ENCODE measurements around the gene PTPDC1.

PTPDC1 gene

GRCh38 chr9:94140791-94141790, 56.8 kb downstream of the PTPDC1 start:
- Histone ChIP-seq H3K9me3 (ENCODE audit: control insufficient read depth, low read length) (no peaks in the 10 kb centered on the region), H3K4me1 (ENCODE audit: control insufficient read depth, insufficient read depth, low read length, poor library complexity, severe bottlenecking) (peaks cover 13% of the 10 kb centered on the region), H3K4me3 (ENCODE audit: extremely low read depth, insufficient read depth, low read length, poor library complexity, severe bottlenecking) (no peak overlapping the region), H3K36me3 (ENCODE audit: control insufficient read depth, insufficient read depth, low read length) (no peaks in the 10 kb centered on the region), H3K27ac (ENCODE audit: low read depth, low read length, severe bottlenecking) (no peak overlapping the region)
- 90 to 92% methylated on average over 11 of the region's 13 CpGs for WGBS, 2 experiments (ENCODE audit: insufficient coverage in 2 of 2)

DNA sequence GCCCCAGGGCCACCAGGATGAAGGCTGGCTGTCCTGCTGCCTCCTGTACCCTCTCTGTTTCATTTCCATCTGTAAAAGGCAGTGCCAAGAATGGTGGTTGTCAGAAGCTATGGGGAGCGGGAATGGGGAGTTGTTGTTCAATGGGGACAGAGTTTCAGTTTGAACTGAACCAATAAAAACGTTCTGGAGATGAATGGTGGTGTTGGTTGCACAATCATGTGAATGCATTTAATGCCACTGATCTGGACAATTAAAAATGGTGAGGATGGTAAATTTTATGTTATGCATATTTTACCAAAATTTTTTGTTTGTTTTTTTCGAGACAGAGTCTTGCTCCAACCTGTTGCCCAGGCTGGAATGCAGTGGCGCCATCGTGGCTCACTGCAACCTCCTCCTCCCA, 58.1 kb downstream of the PTPDC1 start:
- 90 to 96% methylated on average over 5 of the region's 5 CpGs for WGBS, 2 experiments (ENCODE audit: insufficient coverage in 2 of 2)
- no peak overlapping the region for H3K4me3 ChIP-seq (ENCODE audit: extremely low read depth, insufficient read depth, low read length, poor library complexity, severe bottlenecking)

DNA sequence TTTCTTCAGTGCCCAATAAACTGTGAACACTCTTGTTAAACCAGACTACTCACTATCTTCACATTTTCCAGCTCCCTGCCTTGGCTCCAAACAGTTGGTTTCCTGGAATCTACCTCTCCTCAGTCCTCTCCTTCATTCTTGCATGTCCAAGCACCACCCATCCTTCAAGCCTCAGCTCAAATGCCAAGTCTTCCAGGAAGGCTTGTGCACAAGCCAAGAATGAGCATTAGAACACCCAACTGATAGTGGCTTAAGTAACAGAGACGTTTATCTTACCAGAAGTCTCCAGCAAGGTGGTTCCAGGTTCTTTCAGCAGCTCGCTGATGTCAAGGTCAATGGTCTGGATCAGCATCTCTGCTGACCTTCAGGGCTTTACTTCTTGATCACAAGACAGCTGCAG, 60.1 kb downstream of the PTPDC1 start:
- Histone ChIP-seq H3K9me3 (ENCODE audit: control insufficient read depth, low read length) (no peaks in the 10 kb centered on the region), H3K4me1 (ENCODE audit: control insufficient read depth, insufficient read depth, low read length, poor library complexity, severe bottlenecking) (peaks cover 13% of the 10 kb centered on the region)
- 89 to 91% methylated on average over 2 of the region's 2 CpGs for WGBS, 2 experiments (ENCODE audit: insufficient coverage in 2 of 2)

More for the DNA sequence above, 58.1 kb downstream of the PTPDC1 start:
- H3K9me3 ChIP-seq (ENCODE audit: control insufficient read depth, low read length): no peaks in the 10 kb centered on the region
- H3K4me1 ChIP-seq (ENCODE audit: control insufficient read depth, insufficient read depth, low read length, poor library complexity, severe bottlenecking): peaks cover 13% of the 10 kb centered on the region
- no peak overlapping the region for H3K27ac ChIP-seq (ENCODE audit: low read depth, low read length, severe bottlenecking)
- H3K36me3 ChIP-seq (ENCODE audit: control insufficient read depth, insufficient read depth, low read length): no peaks in the 10 kb centered on the region

DNA sequence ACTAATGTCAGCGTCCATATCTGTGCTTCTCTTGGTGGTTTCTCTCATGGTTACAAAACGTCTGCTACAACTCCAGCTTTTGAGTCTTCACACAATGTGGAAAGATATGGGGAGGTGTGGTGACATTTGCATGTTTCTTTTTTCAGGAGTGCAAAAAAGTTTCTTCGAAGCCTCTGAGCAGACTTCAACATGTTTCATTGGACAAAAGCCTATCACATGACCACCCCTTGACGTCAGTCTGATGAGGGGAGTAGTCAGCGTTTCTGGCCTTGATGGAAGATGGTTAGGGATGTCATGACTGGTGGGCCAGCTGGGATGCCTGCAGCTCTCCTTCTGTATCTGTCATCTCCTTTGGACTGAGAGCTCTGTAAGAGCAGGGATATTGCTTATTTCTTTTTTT, 61.4 kb downstream of the PTPDC1 start:
- H3K36me3 ChIP-seq (ENCODE audit: control insufficient read depth, insufficient read depth, low read length): no peaks in the 10 kb centered on the region
- 89 to 93% methylated on average over 3 of the region's 5 CpGs for WGBS, 2 experiments (ENCODE audit: insufficient coverage in 2 of 2)
- H3K4me1 ChIP-seq (ENCODE audit: control insufficient read depth, insufficient read depth, low read length, poor library complexity, severe bottlenecking): peaks cover 9% of the 10 kb centered on the region
- no peak overlapping the region for H3K27ac ChIP-seq (ENCODE audit: low read depth, low read length, severe bottlenecking)
- no peaks in the 10 kb centered on the region for H3K9me3 ChIP-seq (ENCODE audit: control insufficient read depth, low read length)
- H3K4me3 ChIP-seq (ENCODE audit: extremely low read depth, insufficient read depth, low read length, poor library complexity, severe bottlenecking): no peak overlapping the region

More for the DNA sequence above, 60.1 kb downstream of the PTPDC1 start:
- Histone ChIP-seq H3K4me3 (ENCODE audit: extremely low read depth, insufficient read depth, low read length, poor library complexity, severe bottlenecking) (no peak overlapping the region), H3K27ac (ENCODE audit: low read depth, low read length, severe bottlenecking) (no peak overlapping the region), H3K36me3 (ENCODE audit: control insufficient read depth, insufficient read depth, low read length) (no peaks in the 10 kb centered on the region)

DNA sequence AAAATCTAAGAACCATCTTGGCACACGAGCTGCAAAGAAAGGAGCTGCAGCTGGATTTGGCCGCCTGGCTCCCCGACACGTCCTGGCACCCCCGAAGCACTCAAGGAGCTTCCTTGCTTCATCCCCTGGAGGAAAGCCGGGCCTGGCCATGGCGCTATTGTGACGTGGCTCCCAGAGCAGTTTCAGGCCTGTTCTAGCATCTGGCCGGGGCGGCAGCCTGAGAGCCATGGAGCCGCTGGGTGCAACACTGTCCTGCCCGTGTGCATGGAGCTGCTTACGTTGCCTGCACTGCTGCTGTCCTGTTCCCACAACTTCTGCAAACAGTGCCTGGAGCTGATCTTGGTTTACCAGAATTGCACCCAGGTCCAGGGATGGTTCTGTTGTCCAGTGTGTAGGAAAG, 63.5 kb downstream of the PTPDC1 start:
- peaks cover 11% of the 10 kb centered on the region for H3K4me1 ChIP-seq (ENCODE audit: control insufficient read depth, insufficient read depth, low read length, poor library complexity, severe bottlenecking)
- H3K9me3 ChIP-seq (ENCODE audit: control insufficient read depth, low read length): no peaks in the 10 kb centered on the region
- no peaks in the 10 kb centered on the region for H3K36me3 ChIP-seq (ENCODE audit: control insufficient read depth, insufficient read depth, low read length)
- H3K27ac ChIP-seq (ENCODE audit: low read depth, low read length, severe bottlenecking): no peak overlapping the region
- no peak overlapping the region for H3K4me3 ChIP-seq (ENCODE audit: extremely low read depth, insufficient read depth, low read length, poor library complexity, severe bottlenecking)
- WGBS, 2 experiments (ENCODE audit: insufficient coverage in 2 of 2): 86 to 87% methylated on average over 11 to 12 of the region's 13 CpGs

DNA sequence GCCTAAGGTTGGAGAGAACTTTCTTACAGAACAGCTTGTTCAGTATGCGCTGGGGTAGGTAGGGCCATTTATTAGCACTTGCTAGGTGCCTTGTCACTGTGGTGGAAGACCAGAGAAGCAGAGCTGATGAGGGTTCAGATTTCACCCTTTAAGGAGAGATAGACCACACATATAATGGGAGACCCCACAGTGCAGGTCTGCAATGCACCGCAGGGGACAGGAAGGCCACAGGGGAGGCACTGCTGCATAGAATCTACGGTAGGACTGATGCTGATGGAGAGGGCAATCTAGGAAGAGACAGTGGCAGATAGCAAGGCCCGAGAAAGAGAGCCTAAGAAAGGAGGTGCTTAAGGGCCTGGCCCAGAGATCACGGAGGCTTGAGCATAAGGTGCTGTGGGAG, 64.2 kb downstream of the PTPDC1 start:
- Histone ChIP-seq H3K4me1 (ENCODE audit: control insufficient read depth, insufficient read depth, low read length, poor library complexity, severe bottlenecking) (peaks cover 11% of the 10 kb centered on the region), H3K9me3 (ENCODE audit: control insufficient read depth, low read length) (no peaks in the 10 kb centered on the region), H3K27ac (ENCODE audit: low read depth, low read length, severe bottlenecking) (no peak overlapping the region), H3K36me3 (ENCODE audit: control insufficient read depth, insufficient read depth, low read length) (no peaks in the 10 kb centered on the region), H3K4me3 (ENCODE audit: extremely low read depth, insufficient read depth, low read length, poor library complexity, severe bottlenecking) (no peak overlapping the region)
- WGBS, 2 experiments (ENCODE audit: insufficient coverage in 2 of 2): 58 to 71% methylated on average over 4 to 5 of the region's 5 CpGs

GRCh38 chr9:94149696-94150095, 65.4 kb downstream of the PTPDC1 start:
- Histone ChIP-seq H3K36me3 (ENCODE audit: control insufficient read depth, insufficient read depth, low read length) (no peaks in the 10 kb centered on the region), H3K9me3 (ENCODE audit: control insufficient read depth, low read length) (no peaks in the 10 kb centered on the region), H3K4me3 (ENCODE audit: extremely low read depth, insufficient read depth, low read length, poor library complexity, severe bottlenecking) (no peak overlapping the region), H3K4me1 (ENCODE audit: control insufficient read depth, insufficient read depth, low read length, poor library complexity, severe bottlenecking) (peaks cover 11% of the 10 kb centered on the region), H3K27ac (ENCODE audit: low read depth, low read length, severe bottlenecking) (no peak overlapping the region)
- WGBS, 2 experiments (ENCODE audit: insufficient coverage in 2 of 2): 83 to 94% methylated on average over 6 of the region's 6 CpGs

DNA sequence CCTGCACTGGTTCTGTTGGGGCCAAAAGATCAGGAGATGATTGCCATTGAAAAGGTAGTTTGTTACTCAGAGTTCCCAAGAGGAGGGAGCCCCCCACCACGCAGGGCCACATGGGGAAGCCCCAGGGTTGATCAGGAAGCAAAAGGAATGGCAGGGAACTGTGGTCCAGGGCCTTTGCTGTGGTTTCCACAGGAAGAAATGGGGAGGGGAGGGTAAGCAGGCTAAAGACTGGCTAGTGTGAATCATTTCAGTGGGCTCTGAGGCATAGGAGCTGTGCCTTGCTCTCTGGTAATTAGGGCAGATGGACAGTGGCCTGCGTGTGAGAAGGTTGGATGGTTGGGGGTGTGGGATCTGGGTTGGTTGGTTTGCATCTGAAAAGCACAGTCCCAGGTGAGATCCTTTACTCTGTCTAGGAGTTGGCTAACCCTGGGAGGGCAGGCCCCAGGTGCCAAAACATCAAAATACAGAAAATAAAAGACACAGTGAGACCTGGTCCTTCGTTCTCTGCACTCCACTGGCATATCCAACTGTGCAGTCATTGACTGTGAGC, 66.1 kb downstream of the PTPDC1 start:
- H3K9me3 ChIP-seq (ENCODE audit: control insufficient read depth, low read length): no peaks in the 10 kb centered on the region
- H3K36me3 ChIP-seq (ENCODE audit: control insufficient read depth, insufficient read depth, low read length): no peaks in the 10 kb centered on the region
- H3K4me3 ChIP-seq (ENCODE audit: extremely low read depth, insufficient read depth, low read length, poor library complexity, severe bottlenecking): no peak overlapping the region
- H3K27ac ChIP-seq (ENCODE audit: low read depth, low read length, severe bottlenecking): no peak overlapping the region
- peaks cover 11% of the 10 kb centered on the region for H3K4me1 ChIP-seq (ENCODE audit: control insufficient read depth, insufficient read depth, low read length, poor library complexity, severe bottlenecking)
- 70 to 84% methylated on average over 2 to 3 of the region's 3 CpGs for WGBS, 2 experiments (ENCODE audit: insufficient coverage in 2 of 2)

DNA sequence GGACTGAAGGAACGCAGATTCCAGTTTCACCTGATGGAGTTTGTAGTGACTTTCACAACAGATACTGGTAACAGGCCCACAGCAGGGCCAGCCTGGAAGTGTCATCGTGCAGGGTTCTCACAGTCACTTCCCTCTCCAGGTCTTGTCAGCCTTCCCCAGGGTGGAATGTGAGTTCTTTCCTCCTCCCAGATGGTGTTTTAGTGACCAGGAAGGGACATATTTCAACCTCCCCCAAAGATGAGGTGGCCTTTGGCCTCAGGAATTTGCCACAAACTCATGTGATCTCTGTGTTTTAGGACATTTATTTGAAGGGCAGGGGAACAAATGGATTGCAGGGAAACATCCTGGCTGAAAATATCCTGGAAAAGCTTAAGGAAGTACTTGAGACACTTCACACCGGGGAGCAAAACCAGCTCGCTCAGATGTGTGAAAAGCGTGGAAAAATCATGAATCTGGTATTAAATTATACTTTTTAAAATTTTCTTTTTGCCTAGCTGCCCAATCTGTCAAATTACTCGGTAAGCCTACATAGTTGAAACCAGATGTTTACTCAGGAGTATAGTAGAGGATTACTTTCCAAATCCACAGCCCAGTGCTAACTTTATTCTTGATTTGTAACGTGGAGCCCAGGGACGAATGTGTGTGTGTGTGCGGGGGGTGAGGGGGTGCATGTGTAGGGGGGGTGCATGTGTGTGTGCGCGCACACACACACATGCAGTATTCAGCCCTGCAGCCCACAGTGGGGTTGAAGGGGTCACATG, 66.8 kb downstream of the PTPDC1 start:
- WGBS, 2 experiments (ENCODE audit: insufficient coverage in 2 of 2): 79 to 86% methylated on average over 5 of the region's 11 CpGs
- Histone ChIP-seq H3K27ac (ENCODE audit: low read depth, low read length, severe bottlenecking) (no peak overlapping the region), H3K4me1 (ENCODE audit: control insufficient read depth, insufficient read depth, low read length, poor library complexity, severe bottlenecking) (peaks cover 11% of the 10 kb centered on the region), H3K9me3 (ENCODE audit: control insufficient read depth, low read length) (no peaks in the 10 kb centered on the region), H3K36me3 (ENCODE audit: control insufficient read depth, insufficient read depth, low read length) (no peaks in the 10 kb centered on the region), H3K4me3 (ENCODE audit: extremely low read depth, insufficient read depth, low read length, poor library complexity, severe bottlenecking) (no peak overlapping the region)

GRCh38 chr9:94153905-94154304, 69.6 kb downstream of the PTPDC1 start:
- H3K9me3 ChIP-seq (ENCODE audit: control insufficient read depth, low read length): no peaks in the 10 kb centered on the region
- H3K27ac ChIP-seq (ENCODE audit: low read depth, low read length, severe bottlenecking): no peak overlapping the region
- peaks cover 11% of the 10 kb centered on the region for H3K4me1 ChIP-seq (ENCODE audit: control insufficient read depth, insufficient read depth, low read length, poor library complexity, severe bottlenecking)
- 100% methylated on average over 1 of the region's 1 CpG for WGBS, 2 experiments (ENCODE audit: insufficient coverage in 2 of 2)
- H3K36me3 ChIP-seq (ENCODE audit: control insufficient read depth, insufficient read depth, low read length): no peaks in the 10 kb centered on the region
- H3K4me3 ChIP-seq (ENCODE audit: extremely low read depth, insufficient read depth, low read length, poor library complexity, severe bottlenecking): no peak overlapping the region

All from mesodermal cell (in vitro differentiated cells).